Measurements from ENCODE around the gene TBC1D22A.

TBC1D22A gene

GRCh38 chr22:46752988-46753310 lies 9.5 kb upstream of the TBC1D22A start:
- Histone ChIP-seq H2AFZ (ENCODE audit: low read depth, low read length) (no peak overlapping the region), H3K9me3 (ENCODE audit: insufficient read depth, low read length) (peaks cover 7% of the 10 kb centered on the region; the same call in 1 of the 2 replicates), H3K36me3 (replicated peaks; ENCODE audit: low read depth, low read length) (peaks cover 21% of the 10 kb centered on the region), H4K20me1 (ENCODE audit: insufficient read depth, low read length) (no peaks in the 10 kb centered on the region), H3K4me3 (ENCODE audit: low read length) (no peak overlapping the region), H3K4me1 (ENCODE audit: low read length) (peaks cover 12% of the 10 kb centered on the region), H3K9ac (ENCODE audit: low read length) (no peak overlapping the region), H3K4me2 (ENCODE audit: low read length) (no peak overlapping the region), H3K27ac (ENCODE audit: low read length) (no peak overlapping the region), H3K79me2 (ENCODE audit: low read length) (no peaks in the 10 kb centered on the region), H3K27me3 (ENCODE audit: low read depth, low read length) (peaks cover 12% of the 10 kb centered on the region)
- TF ChIP-seq CTCF (IDR thresholded peaks at IDR 0.05; ENCODE audit: low read depth, low read length) (no peak), EZH2phosphoT487 (IDR thresholded peaks at IDR 0.05; ENCODE audit: low read depth) (no peak)

- Histone ChIP-seq H3K4me2 (ENCODE audit: low read length) (no peak overlapping the region), H3K4me3 (ENCODE audit: low read length) (no peak overlapping the region), H2AFZ (ENCODE audit: low read depth, low read length) (no peak overlapping the region), H3K36me3 (replicated peaks; ENCODE audit: low read depth, low read length) (peaks cover 26% of the 10 kb centered on the region), H3K4me1 (ENCODE audit: low read length) (peaks cover 12% of the 10 kb centered on the region), H3K9me3 (ENCODE audit: insufficient read depth, low read length) (peaks cover 7% of the 10 kb centered on the region; the same call in 1 of the 2 replicates), H3K27ac (ENCODE audit: low read length) (no peak overlapping the region), H3K79me2 (ENCODE audit: low read length) (no peaks in the 10 kb centered on the region), H3K27me3 (ENCODE audit: low read depth, low read length) (peaks cover 12% of the 10 kb centered on the region), H3K9ac (ENCODE audit: low read length) (no peak overlapping the region), H4K20me1 (ENCODE audit: insufficient read depth, low read length) (no peaks in the 10 kb centered on the region)
- TF ChIP-seq CTCF (IDR thresholded peaks at IDR 0.05; ENCODE audit: low read depth, low read length) (no peak), EZH2phosphoT487 (IDR thresholded peaks at IDR 0.05; ENCODE audit: low read depth) (no peak)
Observed at GRCh38 chr22:46753360-46753759, 9.1 kb upstream of the TBC1D22A start.

- Histone ChIP-seq H3K27ac (ENCODE audit: low read length) (no peak overlapping the region), H3K36me3 (replicated peaks; ENCODE audit: low read depth, low read length) (peaks cover 28% of the 10 kb centered on the region), H3K4me2 (ENCODE audit: low read length) (no peak overlapping the region), H3K9me3 (ENCODE audit: insufficient read depth, low read length) (peaks cover 7% of the 10 kb centered on the region; the same call in 1 of the 2 replicates), H3K4me1 (ENCODE audit: low read length) (peaks cover 12% of the 10 kb centered on the region), H3K27me3 (ENCODE audit: low read depth, low read length) (peaks cover 12% of the 10 kb centered on the region), H3K4me3 (ENCODE audit: low read length) (no peak overlapping the region), H3K79me2 (ENCODE audit: low read length) (no peaks in the 10 kb centered on the region), H3K9ac (ENCODE audit: low read length) (no peak overlapping the region), H2AFZ (ENCODE audit: low read depth, low read length) (no peak overlapping the region), H4K20me1 (ENCODE audit: insufficient read depth, low read length) (no peaks in the 10 kb centered on the region)
- TF ChIP-seq EZH2phosphoT487 (IDR thresholded peaks at IDR 0.05; ENCODE audit: low read depth) = no peak
- no peak for TF ChIP-seq CTCF (IDR thresholded peaks at IDR 0.05; ENCODE audit: low read depth, low read length)
Observed at GRCh38 chr22:46753761-46754109, 8.7 kb upstream of the TBC1D22A start.

GRCh38 chr22:46754110-46754799 lies 8.2 kb upstream of the TBC1D22A start:
- Histone ChIP-seq H3K79me2 (ENCODE audit: low read length) (no peaks in the 10 kb centered on the region), H3K36me3 (replicated peaks; ENCODE audit: low read depth, low read length) (peaks cover 28% of the 10 kb centered on the region), H4K20me1 (ENCODE audit: insufficient read depth, low read length) (no peaks in the 10 kb centered on the region), H3K27ac (ENCODE audit: low read length) (no peak overlapping the region), H2AFZ (ENCODE audit: low read depth, low read length) (no peak overlapping the region), H3K9ac (ENCODE audit: low read length) (no peak overlapping the region), H3K27me3 (ENCODE audit: low read depth, low read length) (peaks cover 7% of the 10 kb centered on the region), H3K4me2 (ENCODE audit: low read length) (no peak overlapping the region), H3K9me3 (ENCODE audit: insufficient read depth, low read length) (peaks cover 7% of the 10 kb centered on the region; the same call in 1 of the 2 replicates), H3K4me3 (ENCODE audit: low read length) (no peak overlapping the region), H3K4me1 (ENCODE audit: low read length) (peaks cover 15% of the 10 kb centered on the region)
- TF ChIP-seq CTCF (IDR thresholded peaks at IDR 0.05; ENCODE audit: low read depth, low read length) (no peak), EZH2phosphoT487 (IDR thresholded peaks at IDR 0.05; ENCODE audit: low read depth) (no peak)

Data from OCI-LY3 (cell line).